H9 (cell line): Measurements from ENCODE around the gene RGS9. TPM values are rescaled to one million over a fixed set of nuclear protein-coding genes. Genes with fewer than 3 reads are reported as not detected.

Experiments
- DNase-seq: peaks from one replicate; pipeline ENCODE4 v3.0.0-alpha.2; 2017
- H2AFZ ChIP-seq: one replicate; pipeline ENCODE4 v1.6.1; 2013; ENCODE audit warnings: mild to moderate bottlenecking, low read length, control low read depth, moderate library complexity
- H2AK5ac ChIP-seq: 2 replicates; pipeline ENCODE4 v1.6.1; 2013; ENCODE audit warnings: low read length, control low read depth, mixed read lengths; ENCODE audit not compliant: insufficient read length
- H2BK120ac ChIP-seq: one replicate; pipeline ENCODE4 v1.6.1; 2013; ENCODE audit warnings: low read depth, mild to moderate bottlenecking, low read length, control low read depth, inconsistent platforms; ENCODE audit not compliant: poor library complexity, severe bottlenecking
- H2BK12ac ChIP-seq: 2 replicates; pipeline ENCODE4 v1.6.1; 2013; ENCODE audit warnings: low read length, control low read depth, mixed read lengths, low read depth; ENCODE audit not compliant: insufficient read length
- H2BK15ac ChIP-seq: 2 replicates; pipeline ENCODE4 v1.6.1; 2013; ENCODE audit warnings: low read depth, low read length, control low read depth
- H2BK20ac ChIP-seq: one replicate; pipeline ENCODE4 v1.6.1; 2013; ENCODE audit warnings: low read depth, mild to moderate bottlenecking, low read length, control low read depth, inconsistent platforms; ENCODE audit not compliant: poor library complexity, severe bottlenecking
- H2BK5ac ChIP-seq: 2 replicates; pipeline ENCODE4 v1.6.1; 2013; ENCODE audit warnings: low read length, control low read depth, mixed read lengths; ENCODE audit not compliant: insufficient read length
- H3K14ac ChIP-seq: 2 replicates; pipeline ENCODE4 v1.6.1; 2013; ENCODE audit warnings: low read length, control low read depth; ENCODE audit not compliant: insufficient read depth
- H3K18ac ChIP-seq: 2 replicates; pipeline ENCODE4 v1.6.1; 2013; ENCODE audit warnings: low read depth, mild to moderate bottlenecking, mixed read lengths, low read length, control low read depth; ENCODE audit not compliant: insufficient read length
- H3K23ac ChIP-seq: 2 replicates; pipeline ENCODE4 v1.6.1; 2013; ENCODE audit warnings: low read length, control low read depth, mixed read lengths, low read depth; ENCODE audit not compliant: insufficient read length
- H3K23me2 ChIP-seq: 2 replicates; pipeline ENCODE4 v1.6.1; 2013; ENCODE audit warnings: low read depth, mild to moderate bottlenecking, mixed read lengths, low read length, control low read depth; ENCODE audit not compliant: insufficient read length, poor library complexity, severe bottlenecking
- H3K27ac ChIP-seq: 2 replicates; pipeline ENCODE4 v1.5.1; 2013; ENCODE audit warnings: low read length, control low read depth, mixed read lengths, low read depth; ENCODE audit not compliant: insufficient read length
- H3K27me3 ChIP-seq: 2 replicates; pipeline ENCODE4 v1.6.1; 2013; ENCODE audit warnings: low read length, control low read depth, inconsistent platforms; ENCODE audit not compliant: insufficient read depth
- H3K4ac ChIP-seq: 2 replicates; pipeline ENCODE4 v1.6.1; 2013; ENCODE audit warnings: low read depth, mild to moderate bottlenecking, control low read depth, inconsistent platforms, low read length, moderate library complexity
- H3K4me1 ChIP-seq: 2 replicates; pipeline ENCODE4 v1.6.1; 2013; ENCODE audit warnings: low read length, control low read depth, inconsistent platforms; ENCODE audit not compliant: insufficient read depth
- H3K4me2 ChIP-seq: 2 replicates; pipeline ENCODE4 v1.6.1; 2013; ENCODE audit warnings: low read length, control low read depth, mixed read lengths; ENCODE audit not compliant: insufficient read length, insufficient read depth
- H3K56ac ChIP-seq: 2 replicates; pipeline ENCODE4 v1.6.1; 2013; ENCODE audit warnings: low read depth, mild to moderate bottlenecking, mixed read lengths, low read length, control low read depth; ENCODE audit not compliant: insufficient read length
- H3K79me1 ChIP-seq: 2 replicates; pipeline ENCODE4 v1.6.1; 2013; ENCODE audit warnings: low read depth, mild to moderate bottlenecking, moderate library complexity, low read length, control low read depth, inconsistent platforms; ENCODE audit not compliant: insufficient read depth, poor library complexity, severe bottlenecking
- H3K79me2 ChIP-seq: 2 replicates; pipeline ENCODE4 v1.6.1; 2013; ENCODE audit warnings: low read length, control low read depth, inconsistent platforms; ENCODE audit not compliant: insufficient read depth
- H3K9ac ChIP-seq: 2 replicates; pipeline ENCODE4 v1.6.1; 2013; ENCODE audit warnings: low read length, control low read depth, mixed read lengths; ENCODE audit not compliant: insufficient read length; ENCODE audit errors: extremely low read depth
- H3K9me3 ChIP-seq: one replicate; pipeline ENCODE4 v1.6.1; 2013; ENCODE audit warnings: low read depth, low read length, inconsistent platforms; ENCODE audit not compliant: control insufficient read depth
- H3T11ph ChIP-seq: one replicate; pipeline ENCODE4 v1.6.1; 2013; ENCODE audit warnings: mild to moderate bottlenecking, low read length, control low read depth, inconsistent platforms
- H4K20me1 ChIP-seq: one replicate; pipeline ENCODE4 v1.6.1; 2013; ENCODE audit not compliant: control insufficient read depth, insufficient read length, insufficient read depth
- H4K5ac ChIP-seq: 2 replicates; pipeline ENCODE4 v1.6.1; 2013; ENCODE audit warnings: low read depth, mild to moderate bottlenecking, mixed read lengths, low read length, control low read depth; ENCODE audit not compliant: insufficient read length
- H4K8ac ChIP-seq: replicated peaks from 2 replicates; pipeline ENCODE4 v1.6.1; 2013; ENCODE audit warnings: low read length, control low read depth, mixed read lengths, low read depth; ENCODE audit not compliant: insufficient read length
- H4K91ac ChIP-seq: 2 replicates; pipeline ENCODE4 v1.6.1; 2013; ENCODE audit warnings: low read depth, mild to moderate bottlenecking, moderate library complexity, mixed read lengths, low read length, control low read depth; ENCODE audit not compliant: insufficient read length
- H3K27ac Mint-ChIP-seq, 3 experiments: 2 replicates in 2 of 3; 3 replicates in 1 of 3; pipeline ENCODE4 v1.8.0; 2020 to 2021; ENCODE audit warnings: mixed read lengths in 3 of 3, mild to moderate bottlenecking in 1 of 3, moderate library complexity in 1 of 3
- H3K27me3 Mint-ChIP-seq: 2 replicates; pipeline ENCODE4 v1.8.0; 2021; ENCODE audit warnings: low read depth, mild to moderate bottlenecking, moderate library complexity, mixed read lengths
- H3K36me3 Mint-ChIP-seq, 3 experiments: 2 replicates in 2 of 3; 3 replicates in 1 of 3; pipeline ENCODE4 v1.8.0; 2020 to 2021; ENCODE audit warnings: low read depth in 3 of 3, mixed read lengths in 3 of 3; ENCODE audit not compliant: insufficient read depth in 1 of 3
- H3K4me1 Mint-ChIP-seq, 2 experiments: 2 replicates each; pipeline ENCODE4 v1.8.0; 2020; ENCODE audit warnings: mixed read lengths in 2 of 2
- H3K4me3 Mint-ChIP-seq, 2 experiments: 2 replicates in 1 of 2; 3 replicates in 1 of 2; pipeline ENCODE4 v1.8.0; 2020 to 2021; ENCODE audit warnings: mild to moderate bottlenecking in 2 of 2, mixed read lengths in 2 of 2, moderate library complexity in 1 of 2
- H3K9me3 Mint-ChIP-seq, 2 experiments: 2 replicates in 1 of 2; 3 replicates in 1 of 2; pipeline ENCODE4 v1.8.0; 2020; ENCODE audit warnings: mild to moderate bottlenecking in 2 of 2, mixed read lengths in 2 of 2, moderate library complexity in 1 of 2
- WGBS: extraction: QIAGEN DNeasy Blood & Tissue Kit; methylation state at CpG from one replicate; pipeline ENCODE4 v1.1.7; 2013; ENCODE audit warnings: missing lambda C conversion rate, low lambda C conversion rate, mixed read lengths; ENCODE audit not compliant: insufficient read length; ENCODE audit errors: extremely low coverage; 5-methylcytosine and 5-hydroxymethylcytosine counted together
- total RNA-seq: library from RNA; stranded (reverse); gene quantifications from 2 replicates; pipeline ENCODE4 v1.2.1, GENCODE V29; 2021
- TF ChIP-seq, protein P1 (sequence below): fragments of 200-600 bp; sonication (generic); conservative IDR thresholded peaks from 3 replicates; pipeline ENCODE4 v1.8.0; 2021; ENCODE audit warnings: antibody characterized with exemption, mild to moderate bottlenecking

The RGS9 gene
- total RNA-seq, 1 experiment from 2014 or later = 12.0 TPM

DNA sequence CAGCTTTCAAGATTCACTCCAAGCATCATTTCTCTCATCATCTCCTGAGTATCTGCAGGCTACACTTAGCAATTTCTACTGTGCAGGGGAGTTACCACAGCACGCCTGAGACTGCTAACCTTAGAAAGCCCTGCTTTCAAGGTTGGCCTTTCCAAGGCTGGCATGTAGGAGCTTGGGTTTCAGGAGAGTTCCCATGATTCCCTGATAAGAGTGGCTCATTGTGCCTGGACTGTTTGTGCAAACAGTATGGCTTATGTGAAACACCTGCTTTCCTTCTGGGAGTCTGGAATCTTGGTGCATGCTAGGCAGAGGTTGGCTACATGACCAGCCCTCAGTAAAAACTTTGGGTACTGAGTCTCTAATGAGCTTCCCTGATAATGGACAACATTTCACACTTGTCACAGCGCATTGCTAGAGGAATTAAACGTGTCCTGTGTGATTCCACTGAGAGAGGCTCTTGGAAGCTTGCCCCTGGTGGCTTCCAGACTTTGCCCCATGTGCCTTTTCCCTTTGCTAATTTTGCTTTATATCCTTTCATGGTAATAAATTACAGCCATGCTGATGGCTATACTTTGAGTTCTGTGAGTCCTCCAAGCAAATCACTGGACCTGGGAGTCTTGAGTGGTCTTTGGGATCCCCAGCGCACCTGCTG, 19.7 kb upstream of the RGS9 start:
- Histone ChIP-seq H2BK12ac (no peak overlapping the region), H3K23ac (no peak overlapping the region), H3K79me1 (no peaks in the 10 kb centered on the region), H3T11ph (no peak overlapping the region), H2AK5ac (no peak overlapping the region), H2BK15ac (no peak overlapping the region), H2AFZ (no peak overlapping the region), H3K56ac (no peak overlapping the region), H2BK120ac (no peak overlapping the region), H4K8ac (no peak overlapping the region), H3K18ac (no peak overlapping the region), H3K9me3 (no peaks in the 10 kb centered on the region), H3K79me2 (no peaks in the 10 kb centered on the region), H4K91ac (no peak overlapping the region), H2BK5ac (no peak overlapping the region), H3K4me2 (no peak overlapping the region), H3K4ac (no peak overlapping the region), H4K20me1 (no peaks in the 10 kb centered on the region), H3K27me3 (no peaks in the 10 kb centered on the region; the same call in 1 of the 2 replicates), H3K14ac (no peak overlapping the region), H3K4me1 (no peaks in the 10 kb centered on the region), H4K5ac (no peak overlapping the region), H3K23me2 (no peaks in the 10 kb centered on the region), H3K27ac (no peak overlapping the region), H3K9ac (no peak overlapping the region), H2BK20ac (no peak overlapping the region)
- Mint-ChIP-seq H3K27ac (no peak overlapping the region; a peak in 1 of 7 replicates), H3K9me3 (no peaks in the 10 kb centered on the region), H3K4me1 (peaks cover 0 to 2% of the 10 kb centered on the region in 2 experiments; a peak in 2 of 4 replicates), H3K27me3 (peaks cover 9% of the 10 kb centered on the region), H3K36me3 (no peaks in the 10 kb centered on the region), H3K4me3 (no peak overlapping the region)
- TF ChIP-seq, protein P1, sequence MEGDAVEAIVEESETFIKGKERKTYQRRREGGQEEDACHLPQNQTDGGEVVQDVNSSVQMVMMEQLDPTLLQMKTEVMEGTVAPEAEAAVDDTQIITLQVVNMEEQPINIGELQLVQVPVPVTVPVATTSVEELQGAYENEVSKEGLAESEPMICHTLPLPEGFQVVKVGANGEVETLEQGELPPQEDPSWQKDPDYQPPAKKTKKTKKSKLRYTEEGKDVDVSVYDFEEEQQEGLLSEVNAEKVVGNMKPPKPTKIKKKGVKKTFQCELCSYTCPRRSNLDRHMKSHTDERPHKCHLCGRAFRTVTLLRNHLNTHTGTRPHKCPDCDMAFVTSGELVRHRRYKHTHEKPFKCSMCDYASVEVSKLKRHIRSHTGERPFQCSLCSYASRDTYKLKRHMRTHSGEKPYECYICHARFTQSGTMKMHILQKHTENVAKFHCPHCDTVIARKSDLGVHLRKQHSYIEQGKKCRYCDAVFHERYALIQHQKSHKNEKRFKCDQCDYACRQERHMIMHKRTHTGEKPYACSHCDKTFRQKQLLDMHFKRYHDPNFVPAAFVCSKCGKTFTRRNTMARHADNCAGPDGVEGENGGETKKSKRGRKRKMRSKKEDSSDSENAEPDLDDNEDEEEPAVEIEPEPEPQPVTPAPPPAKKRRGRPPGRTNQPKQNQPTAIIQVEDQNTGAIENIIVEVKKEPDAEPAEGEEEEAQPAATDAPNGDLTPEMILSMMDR = no peak
- DNase-seq = no peak
- no CpG with 5 or more reads among the region's 4 CpGs for WGBS
